HEK293T (cell line): ENCODE data around the gene LAMA5.

ENCODE experiments used
- ARNT ChIP-seq: fragments of 450-650 bp; IDR thresholded peaks from 2 replicates; pipeline ENCODE4 v1.6.1; 2017; ENCODE audit warnings: mild to moderate bottlenecking
- BHLHE40 ChIP-seq: fragments of 450-650 bp; IDR thresholded peaks from 2 replicates; pipeline ENCODE4 v1.6.1; 2016; ENCODE audit warnings: mild to moderate bottlenecking, moderate library complexity, borderline replicate concordance
- CTBP1 ChIP-seq: fragments of 450-650 bp; IDR thresholded peaks from 2 replicates; pipeline ENCODE4 v1.6.1; 2016; ENCODE audit warnings: borderline replicate concordance
- HDGF ChIP-seq: fragments of 450-650 bp; IDR thresholded peaks from 2 replicates; pipeline ENCODE4 v1.6.1; 2017; ENCODE audit warnings: antibody characterized with exemption, borderline replicate concordance
- L3MBTL2 ChIP-seq: fragments of 450-650 bp; conservative IDR thresholded peaks from 2 replicates; pipeline ENCODE4 v1.6.1; 2016; ENCODE audit warnings: mild to moderate bottlenecking
- LEF1 ChIP-seq: fragments of 450-650 bp; IDR thresholded peaks from 2 replicates; pipeline ENCODE4 v1.6.1; 2017; ENCODE audit warnings: mild to moderate bottlenecking, borderline replicate concordance
- SUZ12 ChIP-seq: fragments of 450-650 bp; IDR thresholded peaks from 2 replicates; pipeline ENCODE4 v1.6.1; 2016; ENCODE audit warnings: mild to moderate bottlenecking
- TARDBP ChIP-seq: fragments of 450-650 bp; IDR thresholded peaks from 2 replicates; pipeline ENCODE4 v1.6.1; 2016

- TF ChIP-seq LEF1 (no peak), BHLHE40 (no peak), TARDBP (no peak), L3MBTL2 (no peak), ARNT (no peak), HDGF (no peak), SUZ12 (no peak), CTBP1 (no peak)
These were observed 10.0 kb upstream of the LAMA5 start for GRCh38 chr20:62377064-62377461.
